HUES6 (cell line): ENCODE data around the gene CCDC178.

Experiments
- H3K27ac ChIP-seq: 2 replicates; pipeline ENCODE4 v1.7.0; 2013; ENCODE audit warnings: low read depth, mild to moderate bottlenecking, low read length, inconsistent platforms
- H3K27me3 ChIP-seq: 2 replicates; pipeline ENCODE4 v1.6.1; 2013; ENCODE audit warnings: low read length; ENCODE audit not compliant: control insufficient read depth, insufficient read depth
- H3K36me3 ChIP-seq: 2 replicates; pipeline ENCODE4 v1.6.1; 2013; ENCODE audit warnings: low read length; ENCODE audit not compliant: control insufficient read depth, insufficient read depth
- H3K4me1 ChIP-seq: 2 replicates; pipeline ENCODE4 v1.6.1; 2013; ENCODE audit warnings: low read length; ENCODE audit not compliant: control insufficient read depth, insufficient read depth
- H3K4me3 ChIP-seq: 2 replicates; pipeline ENCODE4 v1.5.1; 2013; ENCODE audit warnings: low read depth, low read length
- H3K9ac ChIP-seq: one replicate; pipeline ENCODE4 v1.6.1; 2013; ENCODE audit warnings: mild to moderate bottlenecking, low read length
- H3K9me3 ChIP-seq: 2 replicates; pipeline ENCODE4 v1.6.1; 2013; ENCODE audit warnings: low read depth, low read length; ENCODE audit not compliant: control insufficient read depth, insufficient read depth

The CCDC178 gene

GRCh38 chr18:33212363-33212762, 228.2 kb downstream of the CCDC178 start:
- Histone ChIP-seq H3K9ac (no peak overlapping the region), H3K36me3 (no peaks in the 10 kb centered on the region), H3K27ac (no peak overlapping the region), H3K9me3 (no peaks in the 10 kb centered on the region), H3K4me3 (no peak overlapping the region), H3K27me3 (no peaks in the 10 kb centered on the region), H3K4me1 (0 out of 2 replicates have a peak, but pooled peaks cover 2% of the 10 kb centered on the region)

DNA sequence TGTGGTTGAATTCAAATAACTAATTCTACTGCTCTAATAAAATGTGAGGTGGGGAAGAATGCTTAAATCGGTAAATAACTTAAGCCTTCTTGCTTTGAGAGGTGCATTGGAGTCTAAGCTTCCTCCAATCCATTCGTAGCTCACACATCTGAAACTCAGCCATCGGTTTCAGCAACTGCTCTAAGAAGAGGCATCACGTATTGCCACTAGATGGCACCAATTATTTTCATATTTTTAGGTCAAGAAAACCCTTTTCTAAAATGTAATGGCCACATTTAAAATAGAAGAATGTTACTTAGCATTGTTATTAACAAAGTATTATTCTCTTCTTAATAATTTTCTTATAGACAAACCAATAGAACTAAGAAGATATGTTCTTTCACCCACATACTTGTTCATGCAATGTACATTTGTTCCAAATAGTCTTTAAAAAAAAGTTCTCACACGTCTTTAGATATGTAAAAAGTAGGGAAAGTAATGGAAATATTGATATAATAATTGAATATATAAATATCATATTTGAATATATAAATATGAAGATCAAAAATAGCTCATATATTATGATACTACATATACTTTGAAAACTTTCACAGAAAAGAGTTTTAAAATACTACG, 229.8 kb downstream of the CCDC178 start:
- Histone ChIP-seq H3K9ac (no peak overlapping the region), H3K36me3 (no peaks in the 10 kb centered on the region), H3K27ac (no peak overlapping the region), H3K4me1 (peaks cover 6% of the 10 kb centered on the region; the same call in 1 of the 2 replicates), H3K4me3 (no peak overlapping the region), H3K27me3 (no peaks in the 10 kb centered on the region), H3K9me3 (no peaks in the 10 kb centered on the region)

DNA sequence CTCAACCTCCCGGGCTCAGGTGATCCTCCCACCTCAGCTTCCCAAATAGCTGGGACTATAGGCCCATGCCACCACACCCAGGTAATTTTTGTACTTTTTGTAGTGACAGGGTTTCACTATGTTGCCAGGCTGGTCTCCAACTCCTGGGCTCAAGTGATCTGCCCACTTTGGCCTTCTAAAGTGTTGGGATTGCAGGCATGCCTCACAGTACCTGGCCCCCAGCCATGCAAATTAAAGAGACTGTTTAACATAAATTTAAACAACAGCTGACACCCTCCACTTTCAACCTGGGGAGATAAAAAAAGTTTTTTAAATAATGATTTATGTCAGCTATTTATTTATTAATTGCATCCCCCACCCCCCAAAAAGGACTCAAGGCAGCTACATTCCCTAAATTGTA, 234.7 kb downstream of the CCDC178 start:
- Histone ChIP-seq H3K27me3 (no peaks in the 10 kb centered on the region), H3K4me1 (peaks cover 13% of the 10 kb centered on the region; the same call in 1 of the 2 replicates), H3K36me3 (no peaks in the 10 kb centered on the region), H3K9ac (no peak overlapping the region), H3K9me3 (no peaks in the 10 kb centered on the region), H3K27ac (no peak overlapping the region), H3K4me3 (no peak overlapping the region)

DNA sequence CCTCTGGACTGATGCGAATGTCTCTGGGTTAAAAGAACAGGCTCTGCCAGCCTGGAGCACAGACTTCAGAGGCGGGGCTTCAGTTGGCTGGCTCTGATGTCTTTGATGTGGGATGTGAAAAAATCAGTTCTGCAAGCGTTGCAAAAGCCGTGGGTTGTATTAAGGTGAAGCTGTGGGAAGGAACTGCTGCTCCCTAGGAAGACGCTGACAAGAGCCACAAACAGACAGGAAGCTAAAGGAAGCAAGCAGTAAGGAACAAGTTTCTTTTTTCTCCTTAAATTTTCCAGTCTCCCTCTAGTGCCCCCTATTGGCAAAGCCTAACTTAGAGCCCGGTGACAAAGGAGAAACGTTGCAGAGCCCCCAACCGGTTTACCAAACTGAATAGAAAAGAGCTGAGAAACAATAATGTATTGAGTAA, 239.0 kb downstream of the CCDC178 start:
- Histone ChIP-seq H3K9me3 (no peaks in the 10 kb centered on the region), H3K27me3 (no peaks in the 10 kb centered on the region), H3K4me3 (peak overlapping the region; percentile 38), H3K36me3 (no peaks in the 10 kb centered on the region), H3K27ac (no peak overlapping the region), H3K4me1 (peaks cover 11% of the 10 kb centered on the region; the same call in 1 of the 2 replicates), H3K9ac (no peak overlapping the region)

- Histone ChIP-seq H3K4me1 (no peaks in the 10 kb centered on the region), H3K9ac (no peak overlapping the region), H3K9me3 (no peaks in the 10 kb centered on the region), H3K4me3 (no peak overlapping the region), H3K27me3 (no peaks in the 10 kb centered on the region), H3K36me3 (no peaks in the 10 kb centered on the region), H3K27ac (no peak overlapping the region)
Measured at GRCh38 chr18:33195795-33196194, 244.7 kb downstream of the CCDC178 start.

- Histone ChIP-seq H3K4me3 (no peak overlapping the region), H3K36me3 (no peaks in the 10 kb centered on the region), H3K27ac (no peak overlapping the region), H3K9me3 (no peaks in the 10 kb centered on the region), H3K4me1 (no peaks in the 10 kb centered on the region), H3K27me3 (no peaks in the 10 kb centered on the region), H3K9ac (no peak overlapping the region)
Measured at GRCh38 chr18:33194793-33195192, 245.7 kb downstream of the CCDC178 start.

- Histone ChIP-seq H3K27ac (no peak overlapping the region), H3K36me3 (no peaks in the 10 kb centered on the region), H3K27me3 (no peaks in the 10 kb centered on the region), H3K4me3 (no peak overlapping the region), H3K4me1 (peaks cover 3% of the 10 kb centered on the region; the same call in 1 of the 2 replicates), H3K9me3 (no peaks in the 10 kb centered on the region), H3K9ac (no peak overlapping the region)
Measured at GRCh38 chr18:33184958-33185357, 255.6 kb downstream of the CCDC178 start.

DNA sequence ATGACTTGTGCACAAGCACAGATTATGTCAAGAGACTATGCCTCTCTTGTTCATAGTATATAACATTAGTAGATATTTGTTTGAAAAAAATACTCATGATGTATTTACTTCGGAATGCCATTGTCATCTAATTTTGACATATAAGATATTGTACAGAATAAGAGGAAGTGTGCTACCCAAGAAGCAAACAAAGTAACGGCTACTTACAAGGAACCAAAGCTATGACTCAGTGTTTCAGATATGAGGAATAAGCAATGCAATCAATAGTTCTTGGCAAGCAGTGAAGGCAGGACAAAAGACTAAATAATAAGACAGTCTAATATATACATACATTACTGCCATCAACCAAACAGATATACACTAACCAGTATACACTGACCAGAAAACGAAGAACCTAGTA, 256.3 kb downstream of the CCDC178 start:
- H3K4me1 ChIP-seq, result peaks cover 3% of the 10 kb centered on the region; the same call in 1 of the 2 replicates
- H3K27me3 ChIP-seq, result no peaks in the 10 kb centered on the region
- no peaks in the 10 kb centered on the region for H3K36me3 ChIP-seq
- H3K27ac ChIP-seq, result no peak overlapping the region
- H3K9ac ChIP-seq, result no peak overlapping the region
- no peak overlapping the region for H3K4me3 ChIP-seq
- H3K9me3 ChIP-seq, result no peaks in the 10 kb centered on the region

DNA sequence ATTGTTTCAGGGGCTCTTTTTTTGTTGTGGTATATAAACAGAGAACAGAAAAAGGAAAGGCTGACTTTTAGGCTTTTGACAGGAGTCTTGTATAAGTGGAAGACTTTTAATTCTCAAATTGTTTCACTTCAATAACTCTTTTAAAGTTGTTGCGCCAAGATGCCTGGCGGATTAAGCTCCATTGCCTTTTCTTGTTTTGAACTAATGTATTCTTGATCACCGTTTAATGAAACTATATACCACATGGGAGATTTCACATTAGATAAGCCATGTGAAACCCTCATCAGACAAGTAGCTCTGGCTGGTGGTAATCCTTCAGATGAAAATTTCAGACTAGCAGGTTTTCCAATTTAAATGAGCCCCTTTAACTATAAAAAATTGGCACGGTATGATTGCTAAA, 257.4 kb downstream of the CCDC178 start:
- no peaks in the 10 kb centered on the region for H3K36me3 ChIP-seq
- H3K4me3 ChIP-seq, result no peak overlapping the region
- H3K27ac ChIP-seq, result no peak overlapping the region
- no peaks in the 10 kb centered on the region for H3K27me3 ChIP-seq
- no peak overlapping the region for H3K9ac ChIP-seq
- H3K9me3 ChIP-seq, result no peaks in the 10 kb centered on the region
- H3K4me1 ChIP-seq, result peaks cover 3% of the 10 kb centered on the region; the same call in 1 of the 2 replicates

- Histone ChIP-seq H3K9ac (no peak overlapping the region), H3K9me3 (no peaks in the 10 kb centered on the region), H3K4me1 (peaks cover 3% of the 10 kb centered on the region; the same call in 1 of the 2 replicates), H3K36me3 (no peaks in the 10 kb centered on the region), H3K4me3 (no peak overlapping the region), H3K27me3 (no peaks in the 10 kb centered on the region), H3K27ac (no peak overlapping the region)
Measured at GRCh38 chr18:33181016-33181415, 259.5 kb downstream of the CCDC178 start.

- Histone ChIP-seq H3K27ac (no peak overlapping the region), H3K9ac (no peak overlapping the region), H3K27me3 (no peaks in the 10 kb centered on the region), H3K9me3 (no peaks in the 10 kb centered on the region), H3K36me3 (no peaks in the 10 kb centered on the region), H3K4me1 (no peaks in the 10 kb centered on the region), H3K4me3 (no peak overlapping the region)
Measured at GRCh38 chr18:33169218-33169617, 271.3 kb downstream of the CCDC178 start.
